Measurements from ENCODE around the gene NLRP5. TPM values are rescaled to one million over a fixed set of nuclear protein-coding genes. Genes with fewer than 3 reads are reported as not detected.
"Not testable (repeated sequence)": the region's sequence is repeated elsewhere in the genome, so short reads cannot be mapped to it uniquely, and the experiment has no call there.

Gene NLRP5
- total RNA-seq, 1 donor = not detected

DNA sequence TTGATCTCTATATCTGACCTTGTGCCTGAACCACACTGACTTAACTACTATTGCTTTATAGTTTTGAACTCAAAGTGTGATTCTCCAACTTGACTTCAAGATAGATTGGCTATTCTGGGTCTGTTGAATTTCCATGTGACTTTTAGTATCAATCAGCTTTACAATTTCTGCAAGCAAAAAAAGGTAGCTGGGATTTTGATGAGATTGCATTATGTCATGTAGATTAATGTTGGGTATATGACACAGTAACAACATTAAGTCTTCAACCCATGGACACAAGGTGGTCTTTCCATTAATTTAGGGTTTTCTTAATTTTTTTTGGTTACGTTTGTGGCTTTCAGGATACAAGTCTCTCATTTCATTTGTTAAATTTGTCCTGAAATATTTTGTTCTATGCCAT lies 28.2 kb downstream of the NLRP5 start:
- DNase-seq (ENCODE audit: low read depth) = no peak
- no peak overlapping the region for H3K4me3 ChIP-seq (ENCODE audit: low read depth, low read length)
- TF ChIP-seq, protein P1, sequence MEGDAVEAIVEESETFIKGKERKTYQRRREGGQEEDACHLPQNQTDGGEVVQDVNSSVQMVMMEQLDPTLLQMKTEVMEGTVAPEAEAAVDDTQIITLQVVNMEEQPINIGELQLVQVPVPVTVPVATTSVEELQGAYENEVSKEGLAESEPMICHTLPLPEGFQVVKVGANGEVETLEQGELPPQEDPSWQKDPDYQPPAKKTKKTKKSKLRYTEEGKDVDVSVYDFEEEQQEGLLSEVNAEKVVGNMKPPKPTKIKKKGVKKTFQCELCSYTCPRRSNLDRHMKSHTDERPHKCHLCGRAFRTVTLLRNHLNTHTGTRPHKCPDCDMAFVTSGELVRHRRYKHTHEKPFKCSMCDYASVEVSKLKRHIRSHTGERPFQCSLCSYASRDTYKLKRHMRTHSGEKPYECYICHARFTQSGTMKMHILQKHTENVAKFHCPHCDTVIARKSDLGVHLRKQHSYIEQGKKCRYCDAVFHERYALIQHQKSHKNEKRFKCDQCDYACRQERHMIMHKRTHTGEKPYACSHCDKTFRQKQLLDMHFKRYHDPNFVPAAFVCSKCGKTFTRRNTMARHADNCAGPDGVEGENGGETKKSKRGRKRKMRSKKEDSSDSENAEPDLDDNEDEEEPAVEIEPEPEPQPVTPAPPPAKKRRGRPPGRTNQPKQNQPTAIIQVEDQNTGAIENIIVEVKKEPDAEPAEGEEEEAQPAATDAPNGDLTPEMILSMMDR (IDR thresholded peaks at IDR 0.05; ENCODE audit: insufficient read depth, low read depth, low read length) = no peak

DNA sequence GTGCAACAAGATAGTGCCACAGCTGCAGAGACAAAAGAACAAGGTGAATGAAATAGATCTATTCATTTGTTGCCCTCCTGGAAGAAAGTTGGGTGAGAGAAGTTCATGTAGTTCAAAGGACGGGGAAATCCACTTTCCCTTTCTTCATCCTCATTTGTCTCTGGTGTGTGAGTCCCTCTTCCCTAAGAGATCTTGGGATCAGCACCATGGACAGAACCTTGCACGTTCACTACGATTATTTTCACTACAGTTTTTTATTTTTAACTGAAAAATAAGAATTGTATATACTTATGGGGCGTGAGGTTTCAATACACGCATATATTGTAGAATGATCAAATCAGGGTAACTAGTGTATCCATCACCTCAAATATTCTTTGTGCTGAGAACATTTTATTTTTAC lies 29.2 kb downstream of the NLRP5 start:
- TF ChIP-seq, protein P1 (IDR thresholded peaks at IDR 0.05; ENCODE audit: insufficient read depth, low read depth, low read length) = no peak
- DNase-seq (ENCODE audit: low read depth) = peak; percentile 1
- H3K4me3 ChIP-seq (ENCODE audit: low read depth, low read length) = no peak overlapping the region

DNA sequence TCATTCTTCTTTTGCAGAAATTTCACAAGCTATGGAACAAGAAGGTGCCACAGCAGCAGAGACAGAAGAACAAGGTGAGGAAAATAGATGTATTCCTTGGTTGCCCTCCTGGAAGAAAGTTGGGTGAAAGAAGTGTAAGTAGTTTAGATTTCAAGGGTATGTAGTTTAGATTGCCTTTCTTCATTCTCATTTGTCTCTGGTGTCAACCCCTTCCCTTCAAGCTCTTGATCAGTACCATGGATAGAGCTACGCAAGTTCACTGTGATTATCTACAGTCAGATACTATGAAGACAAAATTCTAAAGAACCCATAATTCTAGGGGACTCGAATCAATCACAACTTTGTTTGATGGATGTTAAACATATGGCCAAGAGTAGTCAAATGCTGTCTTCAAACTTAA lies 32.8 kb downstream of the NLRP5 start:
- not testable (repeated sequence) for DNase-seq (ENCODE audit: low read depth)

DNA sequence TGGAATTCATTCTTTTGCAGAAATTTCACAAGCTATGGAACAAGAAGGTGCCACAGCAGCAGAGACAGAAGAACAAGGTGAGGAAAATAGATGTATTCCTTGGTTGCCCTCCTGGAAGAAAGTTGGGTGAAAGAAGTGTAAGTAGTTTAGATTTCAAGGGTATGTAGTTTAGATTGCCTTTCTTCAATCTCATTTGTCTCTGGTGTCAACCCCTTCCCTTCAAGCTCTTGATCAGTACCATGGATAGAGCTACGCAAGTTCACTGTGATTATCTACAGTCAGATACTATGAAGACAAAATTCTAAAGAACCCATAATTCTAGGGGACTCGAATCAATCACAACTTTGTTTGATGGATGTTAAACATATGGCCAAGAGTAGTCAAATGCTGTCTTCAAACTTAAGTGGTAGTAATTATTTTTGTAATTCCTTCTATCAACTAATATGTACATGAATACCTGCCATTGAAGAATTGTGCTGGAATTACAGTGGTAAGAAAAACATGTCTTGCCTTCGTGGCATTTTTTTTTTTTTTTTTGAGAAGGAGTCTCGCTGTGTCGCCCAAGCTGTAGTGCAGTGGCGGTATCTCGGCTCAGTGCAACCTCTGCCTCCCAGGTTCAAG lies 33.9 kb downstream of the NLRP5 start:
- H3K4me3 ChIP-seq (ENCODE audit: low read depth, low read length); DNase-seq (ENCODE audit: low read depth): not testable (repeated sequence)

More for the DNA sequence above, 32.8 kb downstream of the NLRP5 start:
- H3K4me3 ChIP-seq (ENCODE audit: low read depth, low read length) = not testable (repeated sequence)

DNA sequence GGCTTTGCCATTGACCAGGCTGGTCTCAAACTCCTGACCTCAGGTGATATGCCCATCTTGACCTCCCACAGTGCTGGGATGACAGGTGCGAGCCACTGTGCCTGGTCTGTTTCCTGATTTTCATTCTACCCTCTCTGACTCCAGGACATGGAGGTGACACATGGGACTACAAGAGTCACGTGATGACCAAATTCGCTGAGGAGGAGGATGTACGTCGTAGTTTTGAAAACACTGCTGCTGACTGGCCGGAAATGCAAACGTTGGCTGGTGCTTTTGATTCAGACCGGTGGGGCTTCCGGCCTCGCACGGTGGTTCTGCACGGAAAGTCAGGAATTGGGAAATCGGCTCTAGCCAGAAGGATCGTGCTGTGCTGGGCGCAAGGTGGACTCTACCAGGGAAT lies 40.2 kb downstream of the NLRP5 start:
- no peak overlapping the region for H3K4me3 ChIP-seq (ENCODE audit: low read depth, low read length)
- no peak for DNase-seq (ENCODE audit: low read depth)
- TF ChIP-seq, protein P1 (IDR thresholded peaks at IDR 0.05; ENCODE audit: insufficient read depth, low read depth, low read length) = no peak

DNA sequence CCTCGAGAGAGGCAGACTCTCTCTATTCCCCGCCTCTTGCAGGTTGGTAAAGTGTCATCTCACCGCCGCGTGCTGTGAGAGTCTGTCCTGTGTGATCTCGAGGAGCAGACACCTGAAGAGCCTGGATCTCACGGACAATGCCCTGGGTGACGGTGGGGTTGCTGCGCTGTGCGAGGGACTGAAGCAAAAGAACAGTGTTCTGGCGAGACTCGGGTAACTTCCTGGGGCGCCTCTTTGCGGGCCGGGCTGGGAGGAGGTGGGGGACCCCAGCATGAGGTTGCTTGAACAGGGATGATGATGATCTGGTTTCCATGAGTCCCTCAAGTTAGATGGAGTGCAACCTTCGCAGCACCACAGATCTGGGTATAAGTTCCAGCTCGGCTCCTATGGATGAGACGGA lies 67.0 kb downstream of the NLRP5 start:
- no peak for DNase-seq (ENCODE audit: low read depth)
- TF ChIP-seq, protein P1 (IDR thresholded peaks at IDR 0.05; ENCODE audit: insufficient read depth, low read depth, low read length) = no peak
- no peak overlapping the region for H3K4me3 ChIP-seq (ENCODE audit: low read depth, low read length)

DNA sequence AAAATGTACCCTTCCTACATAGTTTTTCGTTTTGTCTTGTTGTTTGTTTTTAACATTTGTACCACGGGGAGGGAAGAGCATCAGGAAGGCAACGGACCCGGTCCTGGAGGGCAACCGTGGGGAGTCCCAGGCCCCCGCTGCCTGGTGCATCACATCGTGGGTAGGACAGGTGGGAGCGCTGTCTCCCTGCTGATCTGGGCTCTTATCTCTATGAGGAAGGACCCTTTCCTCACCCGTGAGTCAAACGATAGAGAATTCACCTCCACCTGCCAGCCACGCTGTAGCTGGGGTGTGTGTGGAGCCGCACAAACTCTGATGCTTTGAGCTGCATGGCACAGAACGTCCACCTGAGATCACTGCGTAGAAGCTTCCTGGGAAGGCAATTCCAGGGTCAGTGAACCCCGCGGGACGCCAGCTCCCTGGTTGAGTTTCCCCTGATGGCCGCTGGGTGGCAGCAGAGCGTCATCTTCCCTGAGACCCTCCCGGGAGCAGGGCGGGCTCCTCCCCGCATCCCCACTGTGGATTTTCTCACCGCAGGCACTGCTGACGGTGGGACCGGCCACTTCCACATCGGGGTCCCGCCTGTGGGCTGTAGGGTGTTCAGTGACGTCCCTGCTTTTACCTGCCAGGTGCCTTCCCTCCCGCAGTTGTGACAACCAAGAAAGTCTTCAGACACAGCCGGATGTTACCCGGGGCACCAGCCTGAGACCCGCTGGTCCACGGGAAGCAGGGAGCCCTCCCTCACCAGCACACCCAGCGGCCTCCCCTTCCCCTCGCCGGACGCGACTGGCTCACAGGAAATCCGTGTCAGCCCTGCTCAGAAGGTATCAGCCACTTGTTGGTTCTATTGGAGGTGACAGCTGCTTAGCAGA lies 79.8 kb downstream of the NLRP5 start:
- H3K4me3 ChIP-seq (ENCODE audit: low read depth, low read length) = peak overlapping the region; percentile 14
- TF ChIP-seq, protein P1 (IDR thresholded peaks at IDR 0.05; ENCODE audit: insufficient read depth, low read depth, low read length) = peak; percentile 88
- peak; percentile 33 for DNase-seq (ENCODE audit: low read depth)
